GM18526 (cell line): Measurements from ENCODE around the gene SYK.

Experiments used
- POLR2A ChIP-seq: IDR thresholded peaks from 3 replicates; pipeline ENCODE4 v1.6.1; 2011; ENCODE audit not compliant: insufficient read length; ENCODE audit errors: extremely low read depth

SYK gene

DNA sequence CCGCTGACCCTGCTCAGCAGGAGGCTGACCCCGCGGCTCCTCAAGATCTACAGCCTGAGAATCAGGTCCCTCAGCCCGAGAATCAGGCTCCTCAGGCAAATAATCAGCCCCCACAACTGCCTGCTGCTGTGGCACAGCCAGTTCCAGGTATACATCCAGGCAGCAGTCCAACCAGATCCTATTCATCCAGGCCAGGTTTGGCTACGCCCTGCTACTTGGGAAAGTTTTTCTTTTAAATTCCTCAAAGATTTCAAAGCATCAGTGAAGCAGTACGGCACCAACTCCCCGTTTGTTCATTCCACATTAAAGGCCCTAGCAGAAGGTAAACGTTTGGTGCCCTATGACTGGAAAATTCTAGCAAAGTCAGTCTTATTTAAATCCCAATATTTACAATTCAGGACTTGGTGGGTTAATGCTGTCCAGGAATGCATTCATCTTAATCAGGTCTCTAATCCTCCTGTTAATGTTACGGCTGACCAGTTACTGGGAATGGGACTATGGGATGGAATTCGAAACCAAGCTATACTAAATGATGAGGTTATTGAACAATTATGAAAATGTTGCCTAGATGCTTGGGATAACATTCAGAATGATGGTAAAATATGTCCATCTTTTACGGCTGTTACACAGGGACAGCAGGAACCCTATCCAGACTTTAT lies 102.3 kb downstream of the SYK start:
- no peak for TF ChIP-seq POLR2A

- TF ChIP-seq POLR2A, result no peak
Observed at GRCh38 chr9:90904706-90905478, 103.3 kb downstream of the SYK start.

GRCh38 chr9:90905822-90906221 lies 104.2 kb downstream of the SYK start:
- TF ChIP-seq POLR2A, result no peak

DNA sequence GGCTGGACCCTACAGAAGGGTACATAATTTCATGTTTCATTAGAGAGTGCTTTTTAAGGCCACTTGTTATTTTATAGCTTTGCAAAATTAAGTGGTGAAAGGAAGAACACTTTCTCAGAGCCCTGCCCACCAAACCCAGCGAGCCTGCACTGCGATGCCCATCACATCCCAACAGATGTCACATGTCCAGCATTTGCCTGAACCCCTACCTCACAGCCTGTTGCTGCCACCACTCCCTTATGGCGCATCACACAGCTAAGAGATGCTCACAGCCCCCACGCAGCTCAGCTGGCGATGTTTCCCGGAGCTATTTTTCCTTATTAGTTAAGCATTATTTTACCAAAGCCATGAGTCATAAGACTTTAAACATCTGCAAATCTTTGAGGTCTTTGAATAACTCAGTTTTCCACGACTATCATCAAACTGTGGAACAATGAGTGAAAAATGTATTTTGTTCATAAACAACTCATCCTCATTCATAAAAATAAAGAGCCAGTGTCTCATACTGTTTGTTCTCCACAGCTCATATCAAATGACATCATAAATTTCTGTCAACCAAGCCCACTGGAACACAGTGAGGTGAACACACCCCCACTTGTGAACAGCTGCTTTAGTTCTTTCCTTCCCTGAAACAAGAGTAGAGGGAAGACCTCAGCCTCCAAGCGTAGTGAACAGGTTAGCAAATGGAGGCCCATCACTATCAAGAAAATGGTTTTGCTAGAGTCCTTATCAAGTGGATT lies 104.9 kb downstream of the SYK start:
- no peak for TF ChIP-seq POLR2A

DNA sequence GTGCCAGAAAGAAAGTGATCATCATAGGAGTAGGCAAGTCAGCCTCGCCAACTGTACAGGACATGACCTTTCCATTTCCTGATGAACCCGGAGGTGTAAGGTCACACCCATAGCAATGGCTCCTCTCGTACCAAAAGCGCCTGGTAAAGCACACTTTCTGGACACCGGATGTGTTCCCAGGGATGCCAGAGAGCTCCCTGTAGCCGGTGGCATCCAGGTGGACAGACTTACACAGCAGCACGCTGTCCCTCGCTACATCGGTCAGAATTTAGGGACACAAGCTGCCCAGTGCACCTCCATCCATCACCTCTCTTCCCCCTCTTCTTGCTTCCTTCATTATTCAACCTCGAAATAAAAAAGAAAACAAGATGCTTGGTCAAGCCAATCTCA lies 105.4 kb downstream of the SYK start:
- TF ChIP-seq POLR2A, result no peak

DNA sequence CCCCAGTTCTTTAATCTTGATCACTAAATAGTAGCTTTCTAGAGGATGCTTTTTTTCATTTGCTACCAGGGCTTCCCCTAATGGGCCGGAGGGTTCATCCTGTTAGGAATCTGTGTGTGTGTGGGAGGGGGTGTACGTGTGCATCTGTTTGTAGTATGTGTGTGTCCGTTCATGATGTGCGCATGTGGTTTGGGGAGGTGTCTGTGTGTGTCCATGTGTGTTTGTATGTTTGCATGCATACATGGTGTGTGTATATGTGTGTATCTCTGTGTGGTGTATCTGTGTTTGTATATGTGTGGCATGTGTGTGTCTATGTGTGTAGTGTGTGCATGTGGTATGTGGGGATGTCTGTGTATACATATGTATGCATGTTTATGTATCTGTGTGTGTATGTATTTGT lies 106.2 kb downstream of the SYK start:
- no peak for TF ChIP-seq POLR2A

DNA sequence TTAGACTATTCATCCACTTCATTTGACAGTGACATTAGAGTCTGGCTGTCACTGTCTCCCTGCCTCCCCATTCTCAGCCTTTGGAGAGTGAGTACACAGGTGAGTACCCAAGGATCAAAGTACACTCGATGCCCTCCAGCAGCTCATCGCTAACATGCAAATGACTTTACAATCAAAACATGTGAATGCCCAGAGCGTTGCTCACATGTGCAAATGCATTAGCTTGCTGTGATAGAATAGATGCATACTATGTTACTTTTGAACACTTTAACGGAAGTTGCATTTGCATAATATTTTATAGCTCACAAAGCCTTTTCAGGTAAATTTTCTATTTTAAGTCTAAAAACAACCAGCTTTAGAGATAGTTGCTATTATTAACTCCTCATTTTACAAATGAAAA lies 107.6 kb downstream of the SYK start:
- no peak for TF ChIP-seq POLR2A

- no peak for TF ChIP-seq POLR2A
Observed at GRCh38 chr9:90909747-90910283, 108.2 kb downstream of the SYK start.

DNA sequence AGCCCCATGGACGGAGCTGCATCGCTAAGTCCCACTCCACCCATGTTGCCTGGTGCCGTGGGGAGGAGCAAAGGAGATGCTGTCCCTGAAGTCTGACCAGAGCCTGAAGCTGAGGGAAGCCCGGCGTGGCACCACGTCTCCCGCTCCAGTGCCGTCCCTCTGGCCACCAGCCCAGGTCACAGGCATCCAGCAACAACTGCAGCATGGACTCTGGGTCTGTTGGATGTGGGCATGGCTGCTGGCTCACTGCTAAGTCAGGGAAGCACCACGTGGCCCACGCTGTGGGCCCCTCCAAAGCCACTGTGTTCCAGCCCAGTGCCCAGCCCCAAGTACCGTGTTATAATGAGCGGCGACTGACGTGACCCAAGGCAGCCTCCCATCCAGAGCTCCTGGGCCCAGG lies 112.6 kb downstream of the SYK start:
- no peak for TF ChIP-seq POLR2A

DNA sequence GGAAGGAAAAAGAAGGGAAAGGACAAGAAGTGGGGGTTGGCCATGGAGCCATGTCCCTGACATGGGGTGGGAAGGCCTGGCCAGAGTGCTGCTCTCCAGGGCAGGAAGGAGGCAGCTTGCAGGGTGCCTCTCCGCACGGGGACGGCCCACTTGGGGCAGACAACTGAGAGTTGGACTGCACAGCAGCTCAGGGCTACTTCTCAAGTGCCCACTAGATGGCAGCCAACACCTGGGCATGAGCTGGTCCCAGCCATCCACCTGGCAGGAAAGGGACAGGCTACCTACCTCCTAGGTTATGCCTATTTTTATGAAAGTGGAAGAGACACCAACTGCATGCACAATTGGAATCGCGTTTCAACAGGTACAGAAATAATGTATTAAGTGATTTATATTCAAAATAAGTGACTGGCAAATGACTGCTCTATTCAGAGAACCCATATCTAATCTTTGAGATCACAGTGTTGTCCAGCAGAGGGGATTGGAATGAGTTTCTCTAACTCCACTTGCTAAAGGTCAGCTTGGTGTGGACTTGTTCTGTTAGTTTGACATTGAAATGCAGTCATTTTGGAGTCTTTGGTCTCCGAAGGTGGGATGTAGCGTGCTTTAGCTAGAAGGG lies 113.4 kb downstream of the SYK start:
- TF ChIP-seq POLR2A, result no peak

- TF ChIP-seq POLR2A, result no peak
Observed at GRCh38 chr9:90915693-90916092, 114.1 kb downstream of the SYK start.

DNA sequence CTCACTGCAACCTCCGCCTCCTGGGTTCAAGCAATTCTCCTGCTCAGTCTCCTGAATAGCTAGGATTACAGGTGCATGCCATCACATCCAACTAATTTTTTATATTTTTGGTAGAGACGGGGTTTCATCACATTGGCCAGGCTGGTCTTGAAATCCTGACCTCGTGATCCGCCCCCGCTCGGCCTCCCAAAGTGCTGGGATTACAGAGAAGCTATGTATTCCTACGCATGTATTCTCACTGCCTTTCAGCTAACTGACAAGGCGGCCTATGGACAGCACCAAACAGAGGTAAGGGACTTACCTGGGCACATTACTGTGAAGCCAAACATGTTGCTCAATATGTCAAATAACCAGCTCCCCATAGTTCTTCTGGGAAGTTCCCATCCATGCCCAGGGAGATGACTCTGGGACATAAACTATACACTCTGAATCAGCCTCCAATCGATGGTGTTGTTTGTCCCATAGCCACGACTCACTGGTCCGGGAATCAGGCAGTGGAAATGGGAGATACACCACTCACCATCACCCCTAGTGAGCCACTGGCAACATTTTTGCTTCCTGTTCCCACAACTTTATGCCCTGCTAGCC lies 114.6 kb downstream of the SYK start:
- TF ChIP-seq POLR2A, result no peak

GRCh38 chr9:90919883-90920282 lies 118.3 kb downstream of the SYK start:
- TF ChIP-seq POLR2A, result no peak

DNA sequence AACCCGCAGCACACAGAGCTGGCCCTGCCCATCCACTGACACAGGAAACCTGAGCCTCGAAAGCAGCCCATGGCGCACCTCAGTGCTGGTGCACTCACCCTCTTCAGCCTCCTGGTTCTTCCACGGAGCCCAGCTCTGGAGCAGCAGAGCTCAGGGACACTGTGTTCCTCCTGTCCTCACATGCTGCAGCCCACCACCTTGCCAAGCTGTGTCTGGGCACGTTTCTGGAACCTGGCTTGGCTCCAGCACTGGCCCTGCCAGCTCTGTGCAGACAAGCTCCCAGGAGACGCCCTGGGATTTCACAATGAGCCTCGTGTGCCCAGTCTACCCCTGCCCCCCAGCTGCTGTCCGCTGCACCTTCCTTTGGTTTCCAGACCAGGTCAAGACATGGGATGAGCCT lies 119.5 kb downstream of the SYK start:
- TF ChIP-seq POLR2A, result no peak

- TF ChIP-seq POLR2A, result no peak
Observed at GRCh38 chr9:90921969-90922368, 120.3 kb downstream of the SYK start.

DNA sequence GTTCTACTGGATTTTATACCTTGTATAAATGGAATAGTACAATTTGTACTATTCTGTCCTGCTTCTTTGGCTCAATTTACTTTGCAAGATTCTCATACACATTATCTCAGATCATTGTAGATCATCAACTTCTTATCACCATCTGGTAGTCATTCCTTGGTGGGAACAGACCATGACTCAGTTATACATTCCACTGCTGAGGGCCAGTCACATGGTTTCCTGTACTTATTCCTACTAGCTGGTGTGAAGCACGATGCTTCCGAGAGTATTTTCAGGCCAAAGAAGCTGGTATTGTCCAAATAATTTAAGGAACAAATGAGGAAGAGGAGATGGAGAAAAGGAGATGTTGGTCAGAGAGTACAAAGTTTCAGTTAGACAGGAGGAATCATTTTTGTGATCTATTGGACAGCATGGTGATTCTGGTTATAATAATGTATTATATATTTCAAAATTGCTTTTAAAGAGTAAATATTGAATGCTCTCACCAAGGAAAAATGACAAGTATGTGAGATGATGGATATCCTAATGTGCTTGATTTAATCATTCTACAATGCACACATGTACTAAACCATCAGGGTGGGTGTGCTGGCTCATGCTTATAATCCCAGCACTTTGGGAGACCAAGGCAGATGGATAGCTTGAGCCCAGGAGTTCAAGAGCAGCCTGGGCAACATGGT lies 124.1 kb downstream of the SYK start:
- TF ChIP-seq POLR2A, result no peak
